SH-SY5Y (cell line): ENCODE data around the gene IGSF11.

Source experiments
- GATA2 ChIP-seq: IDR thresholded peaks from 2 replicates; pipeline ENCODE4 v1.6.1; 2011; ENCODE audit warnings: mild to moderate bottlenecking, low read depth, low read length
- GATA3 ChIP-seq: IDR thresholded peaks from 2 replicates; pipeline ENCODE4 v1.6.1; 2011; ENCODE audit warnings: low read depth, mild to moderate bottlenecking, low read length, moderate library complexity

GRCh38 chr3:119025171-119025795 lies 9.4 kb downstream of the IGSF11 start:
- TF ChIP-seq GATA2 (no peak), GATA3 (no peak)
